ENCODE data around the gene SLF2.

Gene SLF2

DNA sequence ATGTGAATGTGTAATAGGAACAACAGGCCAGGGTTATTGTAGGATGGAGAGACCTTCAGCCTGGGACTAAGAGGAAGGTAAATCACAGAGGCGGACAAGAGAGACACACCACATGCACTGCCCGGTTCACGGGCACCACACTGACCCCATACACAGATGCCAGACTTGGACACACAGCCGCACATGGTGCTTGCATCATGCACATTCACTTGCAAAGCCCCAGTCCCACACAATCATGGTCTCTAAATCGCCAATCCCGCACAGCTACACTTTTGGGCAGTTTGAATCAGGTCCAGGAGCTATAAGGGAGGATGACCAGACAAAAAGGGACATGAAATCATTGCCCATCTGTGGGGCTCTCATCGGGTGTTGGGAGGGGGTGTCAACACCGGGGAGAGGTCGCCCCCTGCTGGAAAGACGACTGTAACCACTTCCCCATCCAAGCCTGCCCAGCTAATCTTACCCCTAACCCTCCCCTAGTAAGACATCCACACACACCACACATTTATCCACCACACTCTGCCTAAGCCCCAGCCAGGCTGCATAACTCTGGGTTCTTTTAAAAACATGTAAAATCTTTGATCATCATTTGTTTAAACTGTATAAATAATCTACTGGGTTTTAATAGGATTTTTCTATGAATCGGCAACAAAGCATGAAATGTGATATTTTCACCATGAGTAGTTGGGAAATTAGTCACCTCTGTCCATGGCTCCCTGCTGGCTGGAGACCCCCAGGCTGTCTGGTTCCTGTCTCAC is 40.5 kb upstream of the SLF2 start:
- TF ChIP-seq CTCF (IDR thresholded peaks at IDR 0.05; ENCODE audit: poor library complexity, severe bottlenecking) = peak; percentile 47
- Histone ChIP-seq H3K36me3 (ENCODE audit: low read depth) (no peaks in the 10 kb centered on the region), H3K4me3 (ENCODE audit: severe bottlenecking) (no peak overlapping the region), H3K27me3 (ENCODE audit: insufficient read depth, poor library complexity, severe bottlenecking) (peaks cover 5% of the 10 kb centered on the region), H3K4me1 (ENCODE audit: insufficient read depth, poor library complexity, severe bottlenecking) (no peaks in the 10 kb centered on the region), H3K9me3 (ENCODE audit: severe bottlenecking) (no peaks in the 10 kb centered on the region), H3K27ac (ENCODE audit: poor library complexity, severe bottlenecking) (no peak overlapping the region)
- DNase-seq (ENCODE audit: low spot score) (no peak), ATAC-seq (ENCODE audit: low read depth) (peak; percentile 60)

- DNase-seq (ENCODE audit: low spot score) = no peak
- no peaks in the 10 kb centered on the region for H3K4me1 ChIP-seq (ENCODE audit: insufficient read depth, poor library complexity, severe bottlenecking)
Observed at GRCh38 chr10:100873146-100873826, 39.5 kb upstream of the SLF2 start.

DNA sequence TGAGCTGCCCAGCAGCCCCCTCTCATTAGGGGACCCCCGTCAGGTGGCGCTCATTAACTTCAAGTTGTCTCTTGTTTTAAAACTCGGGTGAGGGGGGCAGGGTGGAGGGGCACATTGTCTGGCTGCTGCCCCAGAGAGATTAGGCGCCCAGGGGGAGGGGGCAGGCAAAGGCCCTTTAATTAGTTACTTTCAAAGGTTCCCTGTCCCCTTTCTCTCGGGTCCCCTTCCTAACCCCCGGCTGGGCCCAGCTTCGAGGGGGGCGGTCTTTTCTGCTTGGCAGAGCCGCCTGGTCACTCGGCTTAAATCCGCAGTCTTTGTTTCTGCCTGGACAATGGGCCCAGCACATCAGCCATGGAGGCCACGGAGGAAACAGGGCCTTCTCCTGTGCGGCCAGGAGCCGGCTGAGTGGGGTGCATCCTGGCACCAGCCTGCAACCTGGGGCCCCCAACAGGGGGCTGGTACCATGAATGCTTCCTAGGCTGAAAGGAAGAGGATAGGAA is 38.9 kb upstream of the SLF2 start:
- ATAC-seq (ENCODE audit: low read depth) (no peak), DNase-seq (ENCODE audit: low spot score) (no peak)
- Histone ChIP-seq H3K36me3 (ENCODE audit: low read depth) (no peaks in the 10 kb centered on the region), H3K4me1 (ENCODE audit: insufficient read depth, poor library complexity, severe bottlenecking) (no peaks in the 10 kb centered on the region), H3K27ac (ENCODE audit: poor library complexity, severe bottlenecking) (no peak overlapping the region), H3K27me3 (ENCODE audit: insufficient read depth, poor library complexity, severe bottlenecking) (no peaks in the 10 kb centered on the region), H3K4me3 (ENCODE audit: severe bottlenecking) (no peak overlapping the region), H3K9me3 (ENCODE audit: severe bottlenecking) (no peaks in the 10 kb centered on the region)
- no peak for TF ChIP-seq CTCF (IDR thresholded peaks at IDR 0.05; ENCODE audit: poor library complexity, severe bottlenecking)

More at GRCh38 chr10:100873146-100873826, 39.5 kb upstream of the SLF2 start:
- no peak for ATAC-seq (ENCODE audit: low read depth)
- TF ChIP-seq CTCF (IDR thresholded peaks at IDR 0.05; ENCODE audit: poor library complexity, severe bottlenecking) = no peak
- H3K4me3 ChIP-seq (ENCODE audit: severe bottlenecking) = no peak overlapping the region
- H3K9me3 ChIP-seq (ENCODE audit: severe bottlenecking) = no peaks in the 10 kb centered on the region
- no peak overlapping the region for H3K27ac ChIP-seq (ENCODE audit: poor library complexity, severe bottlenecking)
- H3K27me3 ChIP-seq (ENCODE audit: insufficient read depth, poor library complexity, severe bottlenecking) = no peaks in the 10 kb centered on the region
- H3K36me3 ChIP-seq (ENCODE audit: low read depth) = no peaks in the 10 kb centered on the region

DNA sequence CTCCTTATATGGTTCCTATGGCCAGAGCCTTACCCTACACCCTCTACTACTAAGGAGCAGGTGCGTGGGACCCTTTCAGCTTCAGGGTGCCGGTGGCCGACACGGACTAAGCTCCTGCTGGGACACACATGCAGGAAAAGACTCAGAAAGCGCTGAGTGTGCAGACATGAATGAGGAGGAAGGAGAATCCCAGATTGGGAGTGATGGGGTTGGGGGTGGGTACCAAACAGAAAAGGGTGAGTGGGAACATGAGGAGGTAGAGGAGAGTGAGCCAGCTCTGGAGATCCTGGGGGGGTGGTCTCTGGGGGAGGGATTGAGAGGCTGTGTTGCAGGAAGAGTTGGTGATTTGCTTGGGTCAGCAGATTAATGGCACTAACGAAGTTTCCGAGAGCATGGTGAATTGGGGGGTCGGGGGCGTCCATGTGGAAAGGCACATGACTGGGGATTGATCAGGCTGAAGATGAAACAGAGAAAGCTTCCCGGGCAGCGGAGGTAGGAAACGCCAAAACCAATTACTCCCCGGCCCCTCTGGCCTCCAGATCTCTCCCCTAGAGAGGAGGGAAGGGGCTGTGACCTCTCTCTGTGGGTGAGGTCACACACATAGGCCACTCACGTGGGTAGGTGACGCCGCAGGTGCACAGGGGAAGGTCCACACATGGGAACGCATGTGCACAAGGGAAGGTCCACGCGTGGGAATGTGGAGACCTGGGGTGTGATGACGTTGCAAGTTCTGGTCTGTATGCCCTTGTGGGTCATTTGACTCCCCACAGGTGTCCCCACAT is 37.9 kb upstream of the SLF2 start:
- H3K27ac ChIP-seq (ENCODE audit: poor library complexity, severe bottlenecking) = no peak overlapping the region
- H3K27me3 ChIP-seq (ENCODE audit: insufficient read depth, poor library complexity, severe bottlenecking) = no peaks in the 10 kb centered on the region
- H3K36me3 ChIP-seq (ENCODE audit: low read depth) = no peaks in the 10 kb centered on the region
- no peak for TF ChIP-seq CTCF (IDR thresholded peaks at IDR 0.05; ENCODE audit: poor library complexity, severe bottlenecking)
- H3K4me3 ChIP-seq (ENCODE audit: severe bottlenecking) = no peak overlapping the region
- no peak for DNase-seq (ENCODE audit: low spot score)
- H3K9me3 ChIP-seq (ENCODE audit: severe bottlenecking) = no peaks in the 10 kb centered on the region
- H3K4me1 ChIP-seq (ENCODE audit: insufficient read depth, poor library complexity, severe bottlenecking) = no peaks in the 10 kb centered on the region
- no peak for ATAC-seq (ENCODE audit: low read depth)

All from RWPE2 (cell line).